CD4-positive, alpha-beta T cell treated with Interleukin-4 for 4 hours (primary cell): Measurements from ENCODE around the gene SLC6A7.

ENCODE experiments used
- DNase-seq: peaks from one replicate; pipeline ENCODE4 v3.0.0-alpha.2; 2020

SLC6A7 gene

DNA sequence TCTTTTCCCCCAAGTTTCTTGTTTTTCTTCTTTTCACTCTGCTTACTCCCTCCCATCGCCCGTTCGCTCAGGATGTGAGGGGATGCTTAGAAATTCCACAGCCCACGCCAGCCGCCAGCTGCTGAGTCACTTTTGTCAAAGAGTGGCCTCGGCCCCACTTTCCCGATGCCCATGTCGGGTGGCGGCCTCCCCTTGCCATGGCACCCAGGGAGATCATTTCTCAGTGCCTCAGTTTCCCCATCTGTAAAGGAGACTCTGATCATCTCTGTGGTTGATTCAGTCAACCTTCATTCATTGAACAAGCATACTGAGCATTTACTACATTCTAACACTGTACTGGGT is 33.9 kb upstream of the SLC6A7 start:
- DNase-seq = no peak

DNA sequence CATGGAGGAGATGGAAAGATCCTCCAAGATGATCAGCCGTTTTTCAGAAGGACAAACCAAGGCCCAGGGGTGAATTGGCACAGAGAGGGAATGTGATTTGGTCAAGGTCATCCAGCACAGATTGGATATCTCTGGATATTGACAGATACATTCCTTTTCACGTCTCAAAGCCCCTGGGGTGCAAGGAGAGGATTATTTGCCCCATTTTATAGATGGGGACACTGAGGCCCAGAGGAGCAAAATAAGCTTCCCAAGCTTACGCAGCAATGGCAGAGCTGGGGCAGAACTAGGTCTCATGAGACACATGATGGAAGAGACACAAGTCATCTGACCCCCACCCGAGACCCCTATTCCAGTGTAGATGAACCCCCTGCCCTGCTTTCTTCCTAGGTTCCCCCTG is 33.3 kb upstream of the SLC6A7 start:
- no peak for DNase-seq

DNA sequence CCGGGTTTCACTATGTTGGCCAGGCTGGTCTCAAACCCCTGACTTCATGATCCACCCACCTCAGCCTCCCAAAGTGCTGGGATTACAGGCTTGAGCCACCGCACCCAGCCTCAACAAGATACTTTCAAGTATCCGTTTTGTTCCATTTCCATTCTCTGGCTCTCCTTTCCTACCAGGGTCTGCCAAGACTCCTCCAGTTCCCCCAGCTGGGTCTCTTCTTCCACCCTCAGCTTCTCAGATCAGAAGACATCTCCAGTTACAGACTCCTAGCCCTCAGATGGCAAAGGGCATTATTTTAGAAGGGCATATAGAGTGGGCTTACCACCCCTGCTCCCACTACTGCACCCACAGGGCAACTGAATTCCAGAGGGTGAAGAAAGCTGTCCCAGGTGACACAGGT is 32.7 kb upstream of the SLC6A7 start:
- no peak for DNase-seq

DNA sequence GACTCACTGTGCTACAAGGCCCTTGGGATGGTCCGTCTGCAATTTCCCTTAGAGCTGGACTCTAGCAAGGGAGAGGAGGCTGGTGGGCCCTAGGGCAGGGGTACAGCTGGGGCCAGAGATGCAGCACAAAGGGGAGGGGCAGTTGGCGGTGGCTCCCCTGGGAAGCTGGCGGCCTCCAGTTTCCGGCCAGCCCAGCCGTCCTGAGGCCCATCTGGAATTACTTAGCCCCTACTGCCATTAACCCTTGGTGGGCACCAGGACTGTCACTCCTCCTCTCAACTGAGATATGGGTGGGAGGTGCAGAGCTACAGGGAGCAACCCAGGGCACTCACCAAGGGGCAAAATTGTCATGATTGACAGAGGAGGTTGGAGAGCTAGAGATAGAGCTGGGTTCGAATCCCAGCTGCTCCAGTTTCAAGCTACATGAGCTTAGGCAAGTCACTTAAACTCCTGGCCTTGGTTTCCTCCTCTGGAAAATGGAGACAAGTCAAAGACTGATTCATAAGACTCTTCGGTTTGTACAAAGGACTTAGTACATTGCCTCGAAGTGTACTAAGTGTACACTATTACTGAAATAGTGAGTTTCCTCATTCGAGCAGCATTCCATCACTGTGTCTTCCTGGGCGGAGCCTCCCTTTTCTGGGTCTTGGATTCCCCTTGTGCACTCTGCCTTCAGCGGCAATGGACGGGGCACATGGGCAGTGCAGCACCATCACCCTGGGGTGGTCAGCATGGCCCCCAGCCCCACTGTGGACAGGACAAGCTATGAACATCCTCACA is 31.5 kb upstream of the SLC6A7 start:
- DNase-seq = no peak

DNA sequence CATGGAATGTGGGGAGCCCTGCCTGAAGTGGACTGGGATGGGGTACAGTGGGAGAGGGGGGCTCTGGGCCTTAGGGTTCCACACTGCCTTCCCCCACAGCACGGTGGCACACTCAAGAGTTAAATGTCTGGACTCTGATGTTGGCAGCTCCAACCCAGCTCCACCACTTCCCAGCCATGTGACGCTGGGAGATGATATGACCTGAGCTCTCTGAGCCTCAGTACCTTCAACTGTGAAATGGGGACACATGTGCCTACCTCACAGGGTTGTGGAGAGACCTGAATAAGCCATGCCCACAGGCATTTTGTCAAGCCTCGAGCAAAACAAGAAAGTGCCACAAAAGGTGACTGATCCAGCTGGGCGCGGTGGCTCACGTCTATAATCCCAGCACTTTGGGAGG is 30.8 kb upstream of the SLC6A7 start:
- no peak for DNase-seq

DNA sequence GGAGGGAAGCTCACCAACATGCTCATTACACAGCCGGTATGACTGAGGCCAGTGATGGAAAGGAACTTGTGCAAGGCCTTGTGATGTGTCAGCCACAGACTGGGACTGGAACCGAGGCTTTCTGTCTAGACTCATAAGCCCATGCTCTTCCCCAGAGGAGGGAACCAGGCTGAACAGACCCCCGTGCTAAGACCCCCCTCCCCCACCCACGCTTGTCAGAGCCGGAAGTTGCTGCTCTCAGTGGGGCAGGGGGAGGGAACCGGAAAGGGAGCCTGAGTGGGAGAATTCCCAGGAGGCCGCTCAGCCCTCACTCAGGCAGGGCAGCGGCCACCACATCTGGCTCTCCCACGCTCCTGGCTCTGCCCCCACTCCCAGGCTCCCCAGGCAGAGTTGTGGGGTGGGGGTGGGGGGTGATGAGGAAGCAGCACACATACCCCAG is 30.1 kb upstream of the SLC6A7 start:
- DNase-seq = no peak

DNA sequence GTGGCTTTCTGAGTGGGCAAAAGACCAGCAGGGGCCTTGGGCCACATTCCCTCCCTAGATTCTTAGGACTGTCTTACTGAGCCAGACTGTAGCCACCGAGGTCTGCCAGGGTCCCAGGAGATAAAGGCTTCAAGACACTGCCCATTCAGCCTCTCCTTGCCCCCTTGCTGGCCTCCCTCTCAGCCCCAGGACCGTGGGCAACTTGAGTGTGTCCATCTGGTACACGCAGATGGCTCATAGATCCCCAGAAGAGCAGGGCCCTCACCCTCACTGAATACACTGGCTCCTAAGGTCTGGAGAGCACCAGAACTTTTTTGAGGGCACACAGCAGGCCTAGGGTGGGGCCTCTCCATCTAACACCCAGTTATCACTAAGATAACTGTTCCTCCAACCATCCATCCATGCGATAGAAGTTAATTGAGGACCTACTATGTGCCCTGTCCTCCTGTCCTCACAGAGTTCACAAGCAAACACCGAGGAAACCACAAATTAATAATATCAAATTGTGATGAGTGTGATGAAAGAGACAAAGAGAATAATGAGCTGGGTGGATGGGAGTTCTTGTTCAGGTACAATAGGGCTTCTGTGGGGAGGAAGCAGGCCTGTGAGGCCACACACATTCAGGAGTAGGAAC is 29.3 kb upstream of the SLC6A7 start:
- no peak for DNase-seq

DNA sequence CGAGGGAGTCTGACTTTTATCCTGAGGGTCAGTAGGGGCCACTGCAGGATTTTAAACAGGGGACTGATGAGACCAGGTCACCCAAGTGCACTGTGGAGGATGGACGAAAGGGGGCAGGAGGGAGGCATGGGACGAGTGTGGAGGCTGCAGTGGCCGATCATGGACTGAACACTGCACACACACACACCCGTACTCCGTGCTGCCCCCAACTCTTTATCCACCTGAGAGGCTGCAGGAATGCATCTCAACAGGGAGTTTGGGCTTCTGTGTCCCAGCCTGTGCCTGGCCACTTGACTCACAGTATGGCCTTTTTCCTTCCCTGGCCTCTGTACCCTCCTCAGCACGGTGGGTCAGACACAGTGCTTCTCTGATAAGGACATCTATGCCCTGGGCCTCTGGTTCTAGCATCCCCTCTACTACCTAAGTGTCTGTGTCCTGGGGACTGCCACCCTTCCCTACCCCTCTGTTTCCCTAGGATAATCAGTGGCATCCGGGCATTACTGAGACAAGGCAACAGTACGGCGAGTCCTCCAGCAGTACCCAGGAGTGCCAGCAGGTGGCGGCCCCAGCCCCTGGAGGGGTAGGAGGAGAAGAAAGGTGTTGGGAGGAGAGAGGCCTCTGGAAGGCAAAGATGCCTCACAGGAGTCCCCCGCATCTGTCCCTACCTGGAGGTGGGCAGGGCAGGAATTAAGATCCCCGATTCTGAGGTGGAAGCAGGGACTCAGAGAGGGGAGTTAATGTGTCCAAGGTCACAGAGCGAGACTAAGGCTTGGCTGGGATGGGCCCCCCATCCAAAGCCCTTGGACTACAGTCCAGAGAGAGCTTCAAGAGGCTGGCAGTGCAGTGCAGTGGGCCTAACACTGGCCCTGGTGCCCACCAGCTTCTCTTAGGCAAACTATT is 28.4 kb upstream of the SLC6A7 start:
- peak; percentile 50 for DNase-seq

DNA sequence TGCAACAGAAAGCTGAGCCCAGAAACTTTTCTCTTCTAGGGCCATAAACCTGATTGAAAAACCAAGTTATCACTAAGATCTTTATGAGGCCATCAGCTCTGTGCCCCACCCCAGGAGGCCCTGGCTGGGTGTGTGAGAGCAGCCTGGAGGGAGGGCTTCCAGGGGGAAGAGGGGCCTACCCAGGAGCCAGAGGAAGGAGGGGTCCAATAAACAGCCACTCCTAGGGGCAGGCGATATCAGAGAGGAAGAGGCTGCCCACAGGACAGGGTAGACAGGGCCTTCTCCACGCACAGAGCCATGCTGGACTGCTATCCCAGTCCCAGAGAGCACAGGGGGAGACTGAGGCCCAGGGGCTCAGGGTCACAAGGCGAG is 27.7 kb upstream of the SLC6A7 start:
- DNase-seq = no peak

DNA sequence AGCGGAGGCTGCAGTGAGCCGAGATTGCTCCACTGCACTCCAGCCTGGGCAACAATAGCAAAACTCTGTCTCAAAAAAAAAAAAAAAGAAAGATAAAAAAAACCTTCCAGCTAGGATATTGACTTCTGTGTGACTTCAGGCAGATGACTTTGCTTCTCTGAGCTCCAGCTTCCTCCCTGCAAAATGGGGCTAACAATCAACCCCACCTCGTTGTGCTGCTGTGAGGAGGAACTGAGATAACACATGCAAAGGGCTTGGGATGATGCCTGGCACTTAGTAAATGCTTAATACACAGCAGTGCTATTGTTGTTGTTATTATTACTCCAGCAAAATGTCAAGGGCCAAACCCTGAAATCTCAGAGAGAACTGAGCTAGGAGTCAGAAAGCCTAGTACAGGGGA is 26.8 kb upstream of the SLC6A7 start:
- DNase-seq = no peak

DNA sequence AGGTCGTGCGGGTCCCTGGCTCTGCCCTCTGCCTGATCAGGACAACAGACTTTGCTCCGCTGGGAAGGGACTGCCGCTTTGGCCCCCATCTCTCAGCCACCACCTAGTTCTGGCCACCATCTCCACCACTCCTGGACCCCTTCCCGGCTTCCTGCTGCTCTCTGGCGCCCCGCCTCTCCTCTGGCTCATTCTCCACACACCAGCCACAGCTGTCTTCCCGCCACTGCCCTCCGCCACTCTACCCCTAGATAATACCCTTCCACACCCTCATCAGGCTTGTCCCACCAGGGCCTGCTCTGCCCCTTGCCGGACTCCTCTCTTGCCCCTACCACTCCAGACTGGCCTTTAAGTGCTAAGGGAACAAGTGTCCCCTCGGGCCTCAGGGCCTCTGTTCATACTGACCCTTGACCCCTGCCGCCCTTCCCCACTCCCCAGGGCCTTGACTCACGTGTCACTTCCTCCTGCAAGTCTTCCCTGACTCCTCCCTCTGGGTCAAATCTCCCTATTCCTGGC is 26.3 kb upstream of the SLC6A7 start:
- DNase-seq = no peak

DNA sequence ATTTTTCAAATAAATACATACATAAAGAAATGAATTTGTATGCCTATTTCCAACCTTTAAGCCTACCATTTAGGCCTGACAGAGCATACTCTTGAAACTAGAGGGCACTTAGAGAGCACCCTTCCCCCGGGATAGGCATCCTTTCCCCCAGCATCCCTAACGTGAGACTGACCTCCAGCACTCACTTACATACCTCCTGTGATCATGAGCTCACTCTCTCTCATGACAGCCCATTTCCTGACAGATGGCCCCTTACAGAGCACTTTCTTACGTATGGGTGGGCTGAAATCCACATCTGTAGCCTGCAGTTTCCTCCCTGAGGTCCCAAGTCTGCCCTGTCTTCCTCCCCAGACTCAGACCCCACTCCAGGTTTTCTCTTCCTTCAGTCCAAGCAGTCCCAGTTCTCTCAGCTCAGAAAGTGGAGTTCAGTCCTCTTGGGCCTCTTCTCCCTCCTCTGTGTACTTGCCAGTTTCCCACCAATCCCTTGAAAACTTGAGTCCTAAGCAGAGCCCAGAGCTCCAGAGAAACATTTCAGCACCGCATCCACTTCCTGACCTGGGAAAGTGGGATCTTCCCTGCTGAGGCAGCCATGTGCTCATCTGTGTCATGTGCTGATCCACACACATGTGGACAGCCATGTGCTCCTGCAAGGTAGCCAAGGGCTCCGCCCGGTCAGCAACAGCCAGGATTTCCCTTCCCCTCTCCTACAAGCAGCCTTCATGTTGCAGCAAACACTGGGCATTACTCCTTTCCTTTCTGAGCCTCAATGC is 25.5 kb upstream of the SLC6A7 start:
- DNase-seq = no peak

DNA sequence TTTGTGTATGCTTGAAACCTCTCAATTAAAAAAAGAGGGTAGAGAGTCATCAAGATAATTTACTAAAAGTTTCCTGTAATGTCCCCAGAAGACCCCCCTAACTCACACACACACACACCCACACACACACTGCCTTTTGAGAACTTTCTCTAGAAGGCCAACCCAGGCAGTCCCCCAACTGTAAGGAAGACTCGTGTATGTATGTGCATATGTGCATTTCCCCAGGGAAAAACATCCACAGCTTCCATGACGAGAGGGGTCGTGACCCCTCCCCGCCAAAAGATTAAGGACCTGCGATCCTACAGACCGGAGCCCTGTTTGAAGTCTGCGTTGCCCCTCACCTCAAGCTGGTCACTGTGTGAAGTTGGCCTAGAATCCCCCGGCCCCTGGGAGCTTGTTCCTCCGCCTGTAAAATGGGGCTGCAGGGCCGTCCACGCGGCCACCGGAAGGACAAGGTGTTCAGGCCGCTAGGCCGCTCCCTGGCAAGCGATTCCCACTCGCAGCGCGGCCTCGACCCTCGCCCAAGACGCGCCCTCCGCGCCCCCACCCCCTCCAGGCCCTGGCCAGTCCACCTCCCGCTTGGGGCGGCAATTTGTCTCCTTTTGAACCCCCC is 23.7 kb upstream of the SLC6A7 start:
- DNase-seq = no peak

DNA sequence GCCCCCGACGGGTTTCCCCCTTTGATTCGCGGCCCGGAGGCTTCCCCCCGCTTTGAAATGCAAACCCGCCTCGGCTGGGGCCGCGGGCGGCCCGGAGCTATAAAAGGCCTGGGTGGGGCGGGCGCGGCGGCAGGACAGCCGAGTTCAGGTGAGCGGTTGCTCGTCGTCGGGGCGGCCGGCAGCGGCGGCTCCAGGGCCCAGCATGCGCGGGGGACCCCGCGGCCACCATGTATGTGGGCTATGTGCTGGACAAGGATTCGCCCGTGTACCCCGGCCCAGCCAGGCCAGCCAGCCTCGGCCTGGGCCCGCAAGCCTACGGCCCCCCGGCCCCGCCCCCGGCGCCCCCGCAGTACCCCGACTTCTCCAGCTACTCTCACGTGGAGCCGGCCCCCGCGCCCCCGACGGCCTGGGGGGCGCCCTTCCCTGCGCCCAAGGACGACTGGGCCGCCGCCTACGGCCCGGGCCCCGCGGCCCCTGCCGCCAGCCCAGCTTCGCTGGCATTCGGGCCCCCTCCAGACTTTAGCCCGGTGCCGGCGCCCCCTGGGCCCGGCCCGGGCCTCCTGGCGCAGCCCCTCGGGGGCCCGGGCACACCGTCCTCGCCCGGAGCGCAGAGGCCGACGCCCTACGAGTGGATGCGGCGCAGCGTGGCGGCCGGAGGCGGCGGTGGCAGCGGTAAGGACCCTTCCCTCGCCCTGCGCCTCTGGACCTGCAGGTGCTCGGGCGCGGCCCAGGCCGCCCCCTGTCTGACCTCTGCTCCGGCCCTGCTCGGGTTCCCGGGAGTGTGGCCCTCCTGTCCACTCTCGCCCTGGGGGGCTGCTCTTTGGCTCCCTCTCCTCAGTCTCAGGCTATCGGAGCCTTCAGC is 23.0 kb upstream of the SLC6A7 start, which contains the start of gene CDX1:
CDX1 (plus strand) TSS at position 129 of the 862 bp plus-strand sequence; CDS start at position 228, 99 bp downstream.
- DNase-seq = no peak

DNA sequence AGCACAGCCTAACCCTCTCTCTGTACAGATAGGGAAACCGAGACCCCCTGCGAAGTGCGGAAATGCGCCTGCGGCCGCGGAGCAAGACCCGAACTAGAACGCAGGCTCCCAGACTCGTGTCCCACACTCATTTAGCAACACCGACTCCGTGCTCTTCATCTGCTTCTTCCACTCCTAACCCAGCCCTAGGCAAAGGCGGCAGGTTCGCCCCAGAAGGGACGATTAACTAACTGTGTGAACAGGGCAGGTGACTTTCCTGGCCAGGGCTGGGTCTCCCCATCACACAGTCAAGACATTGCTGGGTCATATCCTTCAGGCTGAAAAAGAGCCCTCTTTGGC is 22.4 kb upstream of the SLC6A7 start:
- DNase-seq = no peak

DNA sequence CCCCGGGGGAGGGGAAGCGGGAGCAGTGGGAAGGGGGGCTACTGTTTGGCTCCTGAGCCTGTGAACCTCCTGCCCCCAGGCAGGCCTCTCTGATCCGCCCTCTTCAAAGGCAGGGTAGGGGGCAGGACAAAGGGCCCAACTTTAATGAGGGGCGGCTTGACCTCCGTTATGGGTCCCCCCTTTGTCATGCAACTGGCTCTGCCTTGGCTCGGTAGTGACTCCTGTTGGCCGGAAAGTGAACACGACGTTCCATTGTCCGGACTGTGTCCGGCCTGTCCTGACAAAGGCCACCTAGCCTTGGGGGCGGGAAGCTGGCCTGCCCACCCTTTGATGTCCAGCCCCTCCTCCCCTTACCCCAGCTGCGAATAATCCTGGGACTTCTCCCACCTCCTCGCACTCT is 22.0 kb upstream of the SLC6A7 start:
- no peak for DNase-seq

DNA sequence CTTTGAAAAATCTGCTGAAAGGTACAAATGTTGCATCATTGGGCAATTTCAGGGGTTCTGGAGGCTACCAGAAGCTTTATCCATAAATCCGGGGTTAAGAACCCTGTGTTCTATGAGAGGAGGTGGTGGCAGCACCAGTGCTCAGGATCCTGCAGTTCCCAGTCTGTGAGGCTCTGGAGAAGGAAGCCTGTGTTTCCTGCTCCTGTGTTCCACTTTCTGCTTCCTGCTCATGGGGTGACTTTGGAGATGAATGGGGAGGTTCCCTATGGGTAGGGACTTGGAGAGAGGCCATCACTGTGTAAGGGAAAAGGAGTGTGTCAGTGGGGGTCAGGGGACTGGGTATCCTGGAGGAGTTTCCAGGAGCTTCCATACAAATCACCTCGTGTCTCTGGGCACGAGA is 21.0 kb upstream of the SLC6A7 start:
- DNase-seq = no peak

DNA sequence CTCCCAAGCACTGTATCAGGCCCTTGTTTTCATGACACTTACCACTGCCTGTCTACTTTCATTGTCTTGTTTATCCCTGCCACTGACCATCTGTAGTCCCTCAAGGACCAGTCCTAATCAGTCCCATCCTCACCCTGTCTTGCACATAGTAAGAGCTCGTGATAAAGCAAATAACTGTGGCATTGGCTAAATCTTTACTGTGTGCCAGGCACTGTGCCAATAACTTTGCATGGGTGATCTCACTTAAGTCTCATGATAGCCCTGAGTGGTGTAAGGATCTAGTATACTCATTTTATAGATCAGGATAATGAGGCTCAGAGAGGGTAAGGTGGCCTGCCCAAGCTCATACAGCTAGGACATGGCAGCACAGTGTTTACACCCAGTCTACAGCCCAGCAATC is 17.7 kb upstream of the SLC6A7 start:
- DNase-seq = no peak

DNA sequence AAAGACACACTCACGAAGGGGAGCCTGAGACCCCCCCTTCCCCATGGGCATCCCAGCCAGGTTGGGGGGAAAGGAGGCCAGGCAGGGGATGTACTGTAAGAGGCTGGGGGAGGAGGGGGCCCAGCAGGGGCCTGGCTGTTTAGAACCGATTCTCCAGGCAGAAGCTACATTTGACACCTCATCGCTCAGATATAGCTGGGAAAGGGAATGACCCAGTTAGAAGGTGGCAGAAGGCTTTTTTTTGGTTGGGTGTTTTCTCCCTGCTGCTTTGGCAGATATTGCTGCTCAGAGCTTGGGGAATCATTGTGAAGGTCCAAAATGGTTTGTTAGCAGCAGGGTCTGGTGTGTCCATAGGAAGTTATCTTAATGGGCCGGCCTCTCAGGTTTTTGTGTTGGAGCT is 17.3 kb upstream of the SLC6A7 start:
- DNase-seq = no peak

DNA sequence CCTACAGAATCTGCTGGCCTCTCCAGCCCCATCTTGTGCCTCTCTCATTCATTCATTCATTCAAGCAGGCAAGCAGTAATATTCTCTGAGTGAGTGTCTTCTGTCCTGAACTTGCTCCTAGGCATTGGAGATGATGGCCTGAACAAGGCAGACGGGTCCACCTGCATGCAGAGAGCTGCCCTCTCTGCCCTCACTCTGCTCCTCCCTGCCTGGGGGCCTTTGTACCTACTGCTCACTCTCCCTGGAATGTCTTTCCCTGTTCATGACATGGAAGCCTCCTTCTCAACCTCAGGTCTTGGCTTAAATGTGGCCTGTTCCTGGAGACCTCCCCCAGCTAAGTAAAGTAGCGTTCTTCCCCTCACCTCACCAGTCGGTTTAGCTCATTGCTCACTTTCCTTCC is 16.7 kb upstream of the SLC6A7 start:
- DNase-seq = no peak

DNA sequence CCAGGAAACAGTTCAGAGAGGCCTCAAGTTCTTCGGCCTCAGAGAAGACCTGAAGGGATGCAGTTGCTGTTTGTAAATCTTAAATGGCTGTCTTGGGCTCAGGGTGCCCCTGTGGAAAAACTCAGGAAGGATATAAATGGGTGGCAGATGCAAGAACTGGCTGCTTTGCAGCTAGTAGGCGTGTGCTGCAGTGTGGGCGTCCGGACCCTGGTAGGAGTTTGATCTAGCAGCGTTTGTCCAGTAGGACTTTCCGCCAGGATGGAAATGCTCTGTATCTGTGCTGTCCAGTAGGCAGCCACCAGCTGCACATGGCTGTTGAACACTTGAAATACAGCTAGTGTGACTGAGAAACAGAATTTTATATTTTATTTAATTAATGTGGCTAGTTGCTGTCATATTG is 15.6 kb upstream of the SLC6A7 start:
- no peak for DNase-seq

DNA sequence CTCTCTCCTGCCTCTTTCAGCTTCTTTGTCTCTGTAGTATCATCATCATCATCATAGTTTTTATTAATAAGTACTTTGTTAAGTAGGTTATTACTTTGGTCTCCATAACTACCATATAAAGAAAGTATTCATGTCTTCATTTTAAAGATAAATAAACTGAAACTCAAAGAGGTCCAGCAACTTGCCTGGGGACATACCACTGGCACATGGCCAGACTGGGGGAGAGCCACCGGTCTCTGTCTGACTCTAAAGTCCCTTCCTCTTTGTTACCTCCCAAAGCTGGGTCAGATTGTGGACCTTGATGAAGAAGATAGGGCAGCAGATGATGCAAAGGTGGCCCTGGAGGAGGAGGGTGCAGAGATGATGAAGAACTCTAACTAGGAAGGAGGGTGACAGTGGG is 14.8 kb upstream of the SLC6A7 start:
- no peak for DNase-seq
